K562 (cell line): Measurements from ENCODE around the gene ZFP64. TPM values are rescaled to one million over a fixed set of nuclear protein-coding genes. Genes with fewer than 3 reads are reported as not detected.

ENCODE experiments used
- BDP1 ChIP-seq: IDR thresholded peaks from 3 replicates; pipeline ENCODE4 v1.6.1; 2011; ENCODE audit not compliant: insufficient read length, insufficient read depth
- CTBP1 ChIP-seq: fragments of 450-650 bp; IDR thresholded peaks from 2 replicates; pipeline ENCODE4 v1.6.1; 2016; ENCODE audit warnings: borderline replicate concordance
- NR2F6 ChIP-seq: fragments of 450-650 bp; formaldehyde crosslinking; IDR thresholded peaks from 2 replicates; pipeline ENCODE4 v1.4.0; 2020; ENCODE audit warnings: mild to moderate bottlenecking
- POLR3A ChIP-seq: IDR thresholded peaks from 2 replicates; pipeline ENCODE4 v1.6.1; 2011; ENCODE audit warnings: borderline replicate concordance, mild to moderate bottlenecking, moderate library complexity; ENCODE audit not compliant: insufficient read length, insufficient read depth; ENCODE audit errors: extremely low read depth
- SMARCA4 ChIP-seq: fragments of 450-650 bp; IDR thresholded peaks from 2 replicates; pipeline ENCODE4 v1.6.1; 2016
- TOE1 ChIP-seq, 2 experiments: fragments of 450-650 bp in 1 of 2; sonication (generic) in 1 of 2; formaldehyde crosslinking in 1 of 2; IDR thresholded peaks; 2 replicates each; pipeline versions ENCODE4 v1.7.1 to v1.8.0; 2016 to 2022; ENCODE audit warnings: borderline replicate concordance in 2 of 2, mild to moderate bottlenecking in 2 of 2, antibody characterized with exemption in 1 of 2, inconsistent platforms in 1 of 2, low read depth in 1 of 2, missing genetic modification reagents in 1 of 2, moderate library complexity in 1 of 2
- ZNF717 ChIP-seq: fragments of 250-450 bp; sonication (Bioruptor Pico); IDR thresholded peaks from 2 replicates; pipeline ENCODE4 v1.5.0; 2021
- polyA plus RNA-seq, 8 experiments: library from polyadenylated mRNA; depleted of rRNA in 4 of 8; stranded (reverse) in 5 of 8; unstranded in 3 of 8; fragments of >200 nt; fragmentation: Nextera tagmentation in 2 of 8; fragmentation: Illumina TruSeq in 1 of 8; extraction: Ambion mirVana in 2 of 8; extraction: Trizol in 1 of 8; gene quantifications; 2 replicates each; pipeline versions ENCODE4 v1.2.1 to v1.2.3, GENCODE V29; 2011 to 2014; ENCODE audit warnings: inconsistent platforms in 1 of 8, missing spikeins in 1 of 8
- total RNA-seq, 7 experiments: library from RNA; depleted of rRNA in 6 of 7; stranded (reverse); fragments of >200 nt in 6 of 7; fragmentation: Illumina TruSeq in 2 of 7; extraction: Trizol in 2 of 7; gene quantifications; 2 replicates each; pipeline versions ENCODE4 v1.2.1 to v1.2.3, GENCODE V29; 2011 to 2021; ENCODE audit warnings: low replicate concordance in 1 of 7
- TF ChIP-seq, protein P1 (sequence below): sonication (generic); formaldehyde crosslinking; IDR thresholded peaks from 2 replicates; pipeline ENCODE4 v1.8.0; 2022; ENCODE audit warnings: mild to moderate bottlenecking, low read depth, missing genetic modification reagents
- TF ChIP-seq, protein P2 (sequence below): fragments of 450-650 bp; IDR thresholded peaks from 2 replicates; pipeline ENCODE4 v1.6.1; 2018; ENCODE audit not compliant: partially characterized antibody
- TF ChIP-seq, protein P3 (sequence below): fragments of 250-450 bp; sonication (Bioruptor Pico); IDR thresholded peaks from 2 replicates; pipeline ENCODE4 v1.8.0; 2022; ENCODE audit warnings: moderate library complexity, mild to moderate bottlenecking, inconsistent platforms
- TF ChIP-seq, protein P4 (sequence below): fragments of 250-450 bp; sonication (Bioruptor Pico); IDR thresholded peaks from 2 replicates; pipeline ENCODE4 v1.9.0; 2021; ENCODE audit warnings: mild to moderate bottlenecking

The ZFP64 gene
- total and polyA plus RNA-seq, 9 of the 15 experiments (the other 6 are each of a cell fraction or from before 2014, with no cell fraction given) = 1.4 to 13.4 (median 7.0) TPM

DNA sequence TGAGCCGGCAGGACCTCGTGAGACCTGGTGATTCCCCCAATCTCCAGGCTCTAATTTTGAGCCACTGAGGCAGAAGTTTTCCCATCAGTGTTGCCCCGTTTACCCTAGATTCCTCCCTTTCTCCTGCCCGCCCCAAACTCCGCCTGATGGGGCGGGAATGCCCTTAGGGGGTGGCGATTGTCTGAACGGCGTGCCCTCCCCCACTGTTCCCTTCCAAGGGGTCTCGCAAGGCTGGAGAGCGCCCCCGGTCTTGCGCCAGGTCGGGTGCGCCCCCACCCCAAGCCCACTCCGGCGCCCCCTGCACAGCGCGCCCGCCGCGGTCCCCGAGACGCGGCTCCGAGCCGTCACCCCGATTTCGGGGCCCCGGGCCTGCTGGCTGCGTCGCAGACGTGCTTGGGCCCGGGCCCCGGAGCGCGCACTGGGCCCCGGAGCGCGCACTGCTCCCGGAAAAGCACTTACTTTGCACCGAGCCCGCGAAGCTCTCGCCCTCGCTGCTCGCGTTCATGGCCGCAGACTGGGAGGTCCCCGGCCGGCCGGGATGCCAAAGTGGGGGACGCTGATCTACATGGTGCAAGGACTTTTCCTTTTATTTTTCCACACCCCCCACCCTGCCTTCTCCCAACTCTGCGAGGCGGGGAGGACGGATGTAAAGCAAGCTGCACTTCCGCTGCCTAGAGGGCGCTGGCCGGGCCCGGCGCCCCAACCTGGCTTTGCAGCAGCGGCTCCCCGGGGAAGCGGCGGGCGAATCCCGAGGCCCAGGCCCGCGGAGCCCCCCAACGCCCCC, at the start of gene ZFP64 (continued):
- TF ChIP-seq, protein P1, sequence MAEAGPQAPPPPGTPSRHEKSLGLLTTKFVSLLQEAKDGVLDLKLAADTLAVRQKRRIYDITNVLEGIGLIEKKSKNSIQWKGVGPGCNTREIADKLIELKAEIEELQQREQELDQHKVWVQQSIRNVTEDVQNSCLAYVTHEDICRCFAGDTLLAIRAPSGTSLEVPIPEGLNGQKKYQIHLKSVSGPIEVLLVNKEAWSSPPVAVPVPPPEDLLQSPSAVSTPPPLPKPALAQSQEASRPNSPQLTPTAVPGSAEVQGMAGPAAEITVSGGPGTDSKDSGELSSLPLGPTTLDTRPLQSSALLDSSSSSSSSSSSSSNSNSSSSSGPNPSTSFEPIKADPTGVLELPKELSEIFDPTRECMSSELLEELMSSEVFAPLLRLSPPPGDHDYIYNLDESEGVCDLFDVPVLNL (CRISPR knock-in tag) = no peak
- TF ChIP-seq BDP1 = no peak
- TF ChIP-seq ZNF717 = no peak
- peak; percentile 34; the same call in 1 of the 2 replicates for TF ChIP-seq TOE1 (IDR thresholded peaks at IDR 0.05; ENCODE audit: borderline replicate concordance)
- TF ChIP-seq TOE1 (CRISPR knock-in tag; IDR thresholded peaks at IDR 0.05; ENCODE audit: borderline replicate concordance, low read depth) = no peak
- TF ChIP-seq, protein P2, sequence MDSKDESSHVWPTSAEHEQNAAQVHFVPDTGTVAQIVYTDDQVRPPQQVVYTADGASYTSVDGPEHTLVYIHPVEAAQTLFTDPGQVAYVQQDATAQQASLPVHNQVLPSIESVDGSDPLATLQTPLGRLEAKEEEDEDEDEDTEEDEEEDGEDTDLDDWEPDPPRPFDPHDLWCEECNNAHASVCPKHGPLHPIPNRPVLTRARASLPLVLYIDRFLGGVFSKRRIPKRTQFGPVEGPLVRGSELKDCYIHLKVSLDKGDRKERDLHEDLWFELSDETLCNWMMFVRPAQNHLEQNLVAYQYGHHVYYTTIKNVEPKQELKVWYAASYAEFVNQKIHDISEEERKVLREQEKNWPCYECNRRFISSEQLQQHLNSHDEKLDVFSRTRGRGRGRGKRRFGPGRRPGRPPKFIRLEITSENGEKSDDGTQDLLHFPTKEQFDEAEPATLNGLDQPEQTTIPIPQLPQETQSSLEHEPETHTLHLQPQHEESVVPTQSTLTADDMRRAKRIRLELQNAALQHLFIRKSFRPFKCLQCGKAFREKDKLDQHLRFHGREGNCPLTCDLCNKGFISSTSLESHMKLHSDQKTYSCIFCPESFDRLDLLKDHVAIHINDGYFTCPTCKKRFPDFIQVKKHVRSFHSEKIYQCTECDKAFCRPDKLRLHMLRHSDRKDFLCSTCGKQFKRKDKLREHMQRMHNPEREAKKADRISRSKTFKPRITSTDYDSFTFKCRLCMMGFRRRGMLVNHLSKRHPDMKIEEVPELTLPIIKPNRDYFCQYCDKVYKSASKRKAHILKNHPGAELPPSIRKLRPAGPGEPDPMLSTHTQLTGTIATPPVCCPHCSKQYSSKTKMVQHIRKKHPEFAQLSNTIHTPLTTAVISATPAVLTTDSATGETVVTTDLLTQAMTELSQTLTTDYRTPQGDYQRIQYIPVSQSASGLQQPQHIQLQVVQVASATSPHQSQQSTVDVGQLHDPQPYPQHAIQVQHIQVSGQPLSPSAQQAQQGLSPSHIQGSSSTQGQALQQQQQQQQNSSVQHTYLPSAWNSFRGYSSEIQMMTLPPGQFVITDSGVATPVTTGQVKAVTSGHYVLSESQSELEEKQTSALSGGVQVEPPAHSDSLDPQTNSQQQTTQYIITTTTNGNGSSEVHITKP = peak; percentile 49
- TF ChIP-seq, protein P3, sequence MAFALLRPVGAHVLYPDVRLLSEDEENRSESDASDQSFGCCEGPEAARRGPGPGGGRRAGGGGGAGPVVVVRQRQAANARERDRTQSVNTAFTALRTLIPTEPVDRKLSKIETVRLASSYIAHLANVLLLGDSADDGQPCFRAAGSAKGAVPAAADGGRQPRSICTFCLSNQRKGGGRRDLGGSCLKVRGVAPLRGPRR (CRISPR knock-in tag) = no peak
- TF ChIP-seq NR2F6 (CRISPR knock-in tag) = no peak
- peak; percentile 53 for TF ChIP-seq CTBP1
- no peak for TF ChIP-seq POLR3A
- TF ChIP-seq, protein P4, sequence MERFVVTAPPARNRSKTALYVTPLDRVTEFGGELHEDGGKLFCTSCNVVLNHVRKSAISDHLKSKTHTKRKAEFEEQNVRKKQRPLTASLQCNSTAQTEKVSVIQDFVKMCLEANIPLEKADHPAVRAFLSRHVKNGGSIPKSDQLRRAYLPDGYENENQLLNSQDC = no peak
- no peak for TF ChIP-seq SMARCA4
